GM12892 (cell line): Measurements from ENCODE around the gene NELL1.

Experiments used
- POLR2A ChIP-seq: IDR thresholded peaks from 2 replicates; pipeline ENCODE4 v1.6.1; 2011; ENCODE audit warnings: low read depth, low read length, control low read depth
- POLR2AphosphoS5 ChIP-seq: IDR thresholded peaks from 2 replicates; pipeline ENCODE4 v1.6.1; 2011; ENCODE audit warnings: low read depth, low read length, control low read depth
- TAF1 ChIP-seq: IDR thresholded peaks from 2 replicates; pipeline ENCODE4 v1.6.1; 2011; ENCODE audit warnings: low read depth, mild to moderate bottlenecking, control low read depth, low read length, borderline replicate concordance

DNA sequence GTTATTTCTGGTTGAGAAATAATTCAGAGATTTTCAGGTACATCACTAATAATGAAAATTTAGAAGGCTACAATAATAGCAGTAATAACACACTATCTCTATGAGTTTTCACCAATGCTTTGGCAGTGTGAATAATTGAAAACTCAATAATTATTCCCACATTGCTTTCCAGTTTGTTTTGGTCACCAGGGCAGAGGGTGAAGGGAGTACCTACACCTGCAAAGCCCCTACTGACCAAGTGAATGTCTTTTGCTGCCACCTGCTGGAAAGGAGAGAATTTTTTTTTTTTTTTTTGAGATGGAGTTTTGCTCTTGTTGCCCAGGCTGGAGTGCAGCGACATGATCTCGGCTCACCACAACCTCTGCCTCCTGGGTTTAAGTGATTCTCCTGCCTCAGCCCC, 3.2 kb downstream of the NELL1 start:
- TF ChIP-seq POLR2A (no peak), TAF1 (no peak), POLR2AphosphoS5 (no peak)
